ENCODE data around the gene MBP.
A peak's percentile ranks its signal among the peaks of the same experiment; 100 is the strongest.

The MBP gene

DNA sequence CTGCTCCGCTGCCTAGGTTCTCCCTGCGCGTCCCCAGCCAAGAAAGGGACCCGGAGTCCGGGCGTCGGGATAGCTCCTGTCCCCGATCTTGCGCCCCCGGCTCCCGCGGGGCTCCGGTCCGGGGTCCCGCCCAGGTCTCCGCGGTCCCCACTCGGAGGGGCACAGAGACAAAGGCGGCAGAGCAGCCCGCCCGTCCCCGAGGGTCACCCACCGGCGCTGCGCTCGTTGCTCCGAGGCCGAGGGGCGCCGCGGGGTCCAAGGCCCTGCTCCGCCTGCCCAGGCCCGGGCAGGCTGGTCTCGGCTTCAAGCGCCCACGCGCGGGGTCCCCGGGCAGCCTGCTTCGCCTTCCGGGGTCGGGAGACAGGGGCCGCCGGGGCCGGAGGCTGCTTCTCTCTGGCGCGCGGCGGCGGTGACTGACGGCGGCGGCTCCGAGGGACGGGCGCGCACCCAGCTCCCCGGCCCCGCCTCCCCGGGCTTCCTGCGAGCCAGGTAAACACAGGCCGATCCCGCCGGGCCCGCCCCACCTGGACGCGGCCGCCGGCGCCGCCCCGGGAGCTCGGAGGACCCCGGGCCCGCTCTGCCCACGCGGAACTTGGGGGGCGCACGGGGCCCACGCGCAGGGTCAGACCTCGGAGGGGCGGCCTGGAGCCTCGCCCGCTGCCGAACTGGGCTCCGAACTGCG, at the start of gene MBP:
TSS of gene MBP (minus strand) at position 415 of the 682 bp plus-strand sequence. CDS start 27,522 bp downstream, outside the sequence.
- DNase-seq (ENCODE audit: low read depth in 1 of 2, low spot score in 1 of 2): peak; percentile 55 to 58

DNA sequence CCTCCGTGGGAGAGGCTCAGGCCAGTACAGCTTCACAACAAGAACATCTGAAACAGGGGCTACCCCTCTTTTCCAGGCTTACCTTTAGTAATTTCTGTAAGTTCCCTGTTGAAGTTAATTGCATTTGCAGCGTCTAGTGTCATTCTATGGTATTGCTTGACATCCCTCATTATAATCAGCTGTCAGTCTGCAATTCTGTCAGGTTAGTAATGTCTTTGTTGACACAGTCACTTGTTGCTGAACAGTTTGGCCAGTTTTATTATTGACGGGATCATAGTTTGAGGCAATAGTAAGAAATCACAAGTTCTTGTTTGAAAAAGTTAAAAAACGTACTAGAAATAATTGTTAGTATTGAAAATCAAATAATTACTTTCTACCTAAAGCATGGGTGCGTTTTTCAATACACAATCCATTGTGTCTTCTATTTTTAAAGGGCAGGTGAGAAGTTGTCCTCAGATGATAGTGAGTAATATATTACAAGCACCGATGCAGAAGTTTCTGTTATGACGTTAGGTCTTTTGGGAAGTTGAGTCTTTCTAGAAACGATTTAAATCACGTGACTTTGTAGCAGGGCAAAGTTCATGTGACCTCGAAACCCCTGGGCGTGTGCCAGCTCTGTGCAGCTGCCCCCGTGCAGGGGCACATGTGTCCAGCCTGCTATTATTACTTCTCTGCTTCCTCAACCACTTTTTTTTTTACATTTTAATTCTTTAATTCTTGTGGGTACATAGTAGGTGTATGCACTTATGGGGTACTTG, 49.5 kb upstream of the MBP start:
- no peak for DNase-seq (ENCODE audit: low read depth in 1 of 2, low spot score in 1 of 2)

DNA sequence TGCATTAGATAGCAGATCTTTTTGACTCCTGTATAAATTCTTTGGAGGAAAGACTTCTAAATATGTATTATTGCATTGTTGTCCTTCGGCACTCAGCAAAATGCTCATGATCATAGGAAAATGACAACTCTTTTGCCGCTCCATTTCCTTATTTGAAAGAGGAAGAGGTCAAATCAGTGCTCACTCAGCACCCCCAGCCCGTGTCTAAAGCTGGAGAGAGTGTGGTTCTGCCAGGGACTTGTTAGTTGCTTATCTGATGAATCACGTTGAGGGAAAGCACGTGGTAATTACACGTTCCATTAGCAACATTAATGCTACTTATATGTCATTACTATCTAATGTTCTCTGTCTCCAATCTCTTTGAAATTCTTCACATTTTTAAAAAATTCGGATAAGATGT, 46.0 kb upstream of the MBP start:
- no peak for DNase-seq (ENCODE audit: low read depth in 1 of 2, low spot score in 1 of 2)

DNA sequence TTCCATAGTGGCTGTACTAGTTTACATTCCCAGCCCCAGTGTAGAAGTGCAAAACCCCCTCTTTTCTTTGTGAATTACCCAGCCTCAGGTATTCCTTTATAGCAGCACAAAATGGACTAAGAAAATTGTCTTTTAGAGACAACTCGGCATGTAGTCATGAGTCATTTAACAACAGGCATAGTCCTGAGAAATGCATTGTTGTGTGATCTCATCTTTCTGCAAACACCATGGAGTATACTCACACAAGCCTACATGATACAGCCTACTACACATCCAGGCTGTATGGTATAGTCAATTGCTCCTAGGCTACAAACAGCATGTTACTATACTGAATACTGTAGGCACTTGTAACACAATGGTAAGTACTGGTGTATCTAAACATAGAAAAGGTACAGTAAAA, 44.4 kb upstream of the MBP start:
- no peak for DNase-seq (ENCODE audit: low read depth in 1 of 2, low spot score in 1 of 2)

DNA sequence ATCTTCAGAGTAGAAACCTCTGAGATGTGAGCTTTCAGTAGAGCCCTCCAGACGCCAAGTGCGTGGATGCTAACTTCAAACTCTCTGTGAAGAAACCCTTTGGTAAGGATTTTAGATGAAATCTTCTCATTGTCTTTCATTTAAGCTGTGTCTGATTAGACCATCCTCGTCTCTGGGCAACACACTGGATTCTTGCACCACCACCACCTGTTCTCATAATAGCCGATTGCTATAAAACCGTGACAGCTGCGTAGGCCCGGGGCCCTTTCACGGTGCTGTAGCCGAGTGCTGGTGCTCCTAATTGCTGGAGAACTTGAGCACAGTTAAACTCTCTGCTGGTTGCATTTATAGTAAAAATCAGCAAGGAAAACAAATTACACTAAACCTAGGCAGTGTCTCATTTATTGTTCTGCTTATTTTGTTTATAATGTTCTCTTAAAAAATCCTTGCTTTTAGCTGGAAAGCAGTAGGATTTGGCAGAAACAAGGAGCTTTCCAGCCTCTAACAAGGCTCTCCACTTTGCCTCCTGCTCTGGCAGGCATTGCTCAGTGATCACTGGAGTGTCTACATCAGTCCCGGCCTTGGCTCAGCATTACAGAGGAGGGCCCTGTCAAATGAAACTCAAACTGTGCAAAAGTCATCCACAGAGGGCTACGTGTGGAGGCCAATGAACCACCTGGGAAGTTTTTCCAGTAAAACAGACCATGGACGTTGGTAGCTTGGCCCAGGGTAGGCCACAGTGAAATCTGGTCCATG, 40.9 kb upstream of the MBP start:
- DNase-seq (ENCODE audit: low read depth in 1 of 2, low spot score in 1 of 2): no peak

DNA sequence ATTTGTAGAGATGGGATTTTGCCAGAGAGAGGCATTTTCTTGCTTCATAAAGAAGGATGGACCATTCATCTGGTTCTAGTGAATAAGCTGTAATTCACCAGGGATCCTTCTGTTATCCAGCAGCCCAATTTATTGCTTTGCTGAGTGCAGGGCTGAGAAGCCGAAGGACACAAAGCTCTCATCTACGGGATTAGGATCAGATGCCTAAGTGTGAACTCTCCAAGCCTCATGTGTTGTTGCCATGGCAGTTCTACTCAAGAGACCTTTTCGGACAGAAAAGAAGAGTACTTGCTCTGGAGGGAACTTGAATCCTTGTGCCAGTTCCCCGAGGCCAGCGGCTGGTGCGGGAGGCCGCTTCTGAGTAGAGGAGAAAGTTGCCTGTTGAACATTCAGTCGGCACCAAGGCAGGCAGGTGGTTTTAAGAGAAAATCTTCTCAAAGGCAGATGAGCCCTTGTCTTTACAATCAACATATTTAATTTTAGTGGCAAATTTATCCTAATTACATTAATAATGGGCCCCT, 38.4 kb upstream of the MBP start:
- no peak for DNase-seq (ENCODE audit: low read depth in 1 of 2, low spot score in 1 of 2)

DNA sequence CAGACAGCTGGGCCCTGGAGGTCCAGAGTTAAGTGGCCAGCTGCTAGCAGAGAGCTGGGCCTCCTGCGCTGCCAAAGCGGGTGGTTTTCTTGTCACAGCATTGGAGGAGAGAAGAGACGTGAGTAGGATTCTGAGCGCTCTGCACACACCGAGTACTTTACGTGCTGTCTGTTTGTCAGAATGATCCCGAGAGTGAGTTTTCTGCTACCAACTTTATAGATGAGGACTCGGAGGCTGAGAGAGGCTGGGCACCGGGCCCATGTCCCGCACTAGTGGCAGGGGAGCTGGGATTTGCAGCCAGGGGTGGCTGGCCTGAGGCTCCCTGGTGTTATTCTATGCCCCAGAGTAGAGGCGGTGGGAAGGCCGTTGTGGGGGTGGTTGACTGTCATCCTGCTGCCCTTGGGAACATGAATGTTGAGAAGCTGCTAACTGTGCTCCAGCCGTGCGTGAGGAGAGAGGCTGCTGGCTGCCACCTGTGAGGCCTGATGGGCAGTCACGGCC, 36.3 kb upstream of the MBP start:
- no peak for DNase-seq (ENCODE audit: low read depth in 1 of 2, low spot score in 1 of 2)

DNA sequence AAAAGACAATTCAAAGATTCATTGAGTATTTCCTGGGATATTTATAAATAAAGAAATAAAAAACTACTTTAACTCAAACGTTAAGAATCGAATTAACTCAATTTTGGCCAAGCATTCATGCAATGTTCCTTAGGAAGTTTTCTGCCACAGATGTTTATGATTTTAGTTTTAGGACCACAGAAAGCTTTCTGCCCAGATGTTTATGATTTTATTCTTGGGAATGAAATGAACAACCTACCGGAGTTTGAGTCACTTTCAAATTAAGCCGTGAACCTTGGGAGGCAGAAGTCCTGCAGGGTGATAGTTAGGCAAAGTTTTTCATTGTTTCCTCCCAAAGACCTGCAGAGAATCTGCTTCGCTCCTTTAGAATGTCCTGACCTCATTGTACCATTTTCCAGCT, 34.7 kb upstream of the MBP start:
- DNase-seq (ENCODE audit: low read depth in 1 of 2, low spot score in 1 of 2): no peak

DNA sequence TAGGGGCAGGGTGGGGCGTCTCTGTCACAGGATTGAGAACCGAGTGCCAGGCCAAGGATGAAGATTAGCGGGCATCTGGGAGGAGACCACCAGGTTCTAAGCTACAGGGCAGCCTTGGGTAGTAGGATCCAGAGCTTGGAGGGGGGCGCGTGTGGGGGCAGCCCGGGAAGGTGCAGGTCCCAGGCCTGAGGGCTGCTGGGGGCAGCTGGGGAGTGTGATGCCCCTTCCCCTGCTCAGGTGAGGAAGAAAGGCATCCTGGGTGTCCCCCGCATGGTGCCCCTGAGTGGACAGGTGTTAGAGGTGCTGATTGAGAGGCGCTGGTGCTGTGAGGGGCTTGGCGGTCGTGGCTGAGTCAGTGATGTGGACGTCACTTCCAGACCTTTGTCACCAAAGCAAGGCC, 33.9 kb upstream of the MBP start:
- DNase-seq (ENCODE audit: low read depth in 1 of 2, low spot score in 1 of 2): no peak

DNA sequence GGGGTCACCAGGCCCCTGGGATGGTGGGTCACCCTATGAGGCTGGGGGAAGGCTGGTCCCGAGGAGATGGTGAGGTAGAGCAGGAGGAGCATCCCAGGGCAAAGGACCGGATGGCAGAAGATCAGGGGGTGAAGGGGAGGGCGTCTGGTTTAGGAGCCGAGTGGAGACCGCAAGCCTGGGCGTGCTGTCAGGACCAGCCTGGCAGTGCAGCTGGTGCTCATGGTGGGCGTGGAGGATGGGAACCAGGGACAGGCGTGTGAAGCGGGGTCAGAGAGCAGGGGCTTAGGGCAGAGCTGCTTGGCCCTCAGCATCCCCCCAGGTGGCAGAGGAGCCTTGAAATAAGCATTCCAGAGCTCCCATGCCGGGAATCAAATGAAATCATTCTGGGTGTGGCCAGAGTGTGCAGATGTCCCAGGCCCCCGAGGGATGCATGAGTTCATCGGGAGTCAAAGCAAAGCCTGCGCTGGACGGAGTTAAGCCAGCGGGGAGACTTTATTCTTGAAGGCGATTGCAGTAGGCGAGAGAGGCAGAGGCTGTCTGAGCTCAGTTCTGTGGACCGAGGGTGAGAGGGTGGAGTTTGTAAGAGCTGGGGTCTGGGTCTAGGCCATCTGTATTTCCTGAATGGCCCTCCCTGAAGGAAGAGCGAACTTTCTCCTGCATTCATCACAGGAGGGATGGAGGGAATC, 33.1 kb upstream of the MBP start:
- DNase-seq (ENCODE audit: low read depth in 1 of 2, low spot score in 1 of 2): no peak

DNA sequence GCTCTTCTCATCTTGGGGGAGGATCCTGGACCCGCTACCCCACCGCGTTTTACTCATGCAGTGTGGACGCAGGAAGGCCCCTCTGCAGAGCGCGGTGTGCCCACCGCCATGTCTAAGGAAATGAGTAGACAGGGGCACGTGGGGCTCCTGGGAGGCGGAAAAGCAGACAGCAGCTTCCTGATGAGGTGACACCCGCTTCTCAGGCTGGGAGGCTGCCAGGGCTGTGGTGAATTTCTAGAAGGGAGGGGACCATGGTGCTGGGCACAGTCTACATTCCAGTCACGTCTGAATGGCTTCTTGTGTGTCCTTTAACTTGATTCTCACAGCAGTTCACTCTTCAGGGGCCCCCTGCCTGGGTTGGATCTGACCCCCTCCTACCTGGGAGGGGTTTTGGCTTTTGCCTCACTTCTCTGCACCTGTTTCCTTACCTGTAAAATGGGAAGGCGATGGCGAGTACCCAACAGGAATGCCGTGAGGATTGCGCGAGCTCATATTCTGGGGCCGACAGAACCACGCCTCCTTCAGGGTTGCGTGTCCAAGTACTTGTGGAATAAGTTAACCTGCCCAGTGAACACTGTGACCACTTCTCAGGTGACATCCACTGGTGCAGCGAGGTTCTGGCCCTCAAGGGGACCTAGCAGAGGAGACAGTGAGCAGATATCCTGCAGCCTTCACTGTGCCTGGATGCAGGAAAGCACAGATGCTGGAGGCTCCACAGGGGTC, 32.3 kb upstream of the MBP start:
- DNase-seq (ENCODE audit: low read depth in 1 of 2, low spot score in 1 of 2): no peak

DNA sequence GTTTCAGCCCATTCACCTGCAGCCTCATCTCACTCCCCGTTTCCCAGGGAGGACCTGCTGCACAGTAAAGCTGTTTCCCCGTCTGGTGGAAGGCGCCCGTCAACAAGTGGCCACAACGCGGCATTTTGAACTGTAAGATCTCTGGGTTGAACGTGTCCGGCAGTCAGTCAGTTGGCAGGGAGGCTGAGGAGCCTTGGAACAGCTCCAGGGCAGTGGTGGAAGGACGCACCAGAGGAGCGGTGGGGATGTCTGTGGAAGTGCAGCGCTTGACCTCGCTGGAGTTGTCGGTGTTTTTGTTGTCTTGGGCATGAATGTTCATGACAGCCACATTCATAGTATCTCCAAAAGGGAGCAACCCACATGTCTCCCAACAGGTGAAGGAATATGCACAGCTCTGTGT, 31.4 kb upstream of the MBP start:
- no peak for DNase-seq (ENCODE audit: low read depth in 1 of 2, low spot score in 1 of 2)

DNA sequence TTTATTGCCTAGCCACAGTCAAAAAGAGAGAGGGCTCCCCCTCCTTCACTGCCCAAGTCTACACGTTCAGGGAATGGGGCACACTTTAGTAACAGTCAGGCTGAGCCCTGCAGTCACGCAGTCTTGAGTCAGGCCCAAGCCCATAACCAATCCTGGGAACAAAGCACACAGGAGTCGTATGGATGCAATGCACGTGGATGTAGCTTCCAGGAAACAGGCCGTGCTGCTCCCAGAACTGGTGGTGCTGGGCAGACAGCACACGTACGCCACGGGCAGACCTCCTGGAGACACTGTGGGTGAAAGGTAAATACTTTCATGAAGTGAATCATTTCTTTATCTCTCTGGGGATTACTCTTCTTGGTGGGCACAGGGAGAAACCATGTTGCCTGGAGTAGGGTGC, 30.0 kb upstream of the MBP start:
- DNase-seq (ENCODE audit: low read depth in 1 of 2, low spot score in 1 of 2): no peak

DNA sequence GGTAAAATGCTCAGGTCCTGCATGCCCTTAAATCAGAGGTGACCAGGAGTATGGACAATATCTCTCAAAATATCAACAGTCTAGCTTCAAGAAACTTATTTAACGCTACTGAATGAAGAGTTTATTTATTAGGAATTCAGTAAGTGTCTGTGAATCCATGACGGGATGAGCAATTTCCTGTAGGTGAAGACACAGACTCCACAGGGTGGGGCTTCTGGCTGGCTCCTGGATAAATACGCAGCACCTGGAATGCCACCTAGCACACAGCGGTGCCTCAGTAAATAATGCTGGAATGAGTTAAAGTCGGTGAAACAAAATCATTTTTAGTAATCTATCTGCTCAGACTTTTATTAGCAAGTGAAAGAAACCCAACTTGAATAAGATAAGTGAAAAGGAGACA, 29.4 kb upstream of the MBP start:
- DNase-seq (ENCODE audit: low read depth in 1 of 2, low spot score in 1 of 2): no peak

DNA sequence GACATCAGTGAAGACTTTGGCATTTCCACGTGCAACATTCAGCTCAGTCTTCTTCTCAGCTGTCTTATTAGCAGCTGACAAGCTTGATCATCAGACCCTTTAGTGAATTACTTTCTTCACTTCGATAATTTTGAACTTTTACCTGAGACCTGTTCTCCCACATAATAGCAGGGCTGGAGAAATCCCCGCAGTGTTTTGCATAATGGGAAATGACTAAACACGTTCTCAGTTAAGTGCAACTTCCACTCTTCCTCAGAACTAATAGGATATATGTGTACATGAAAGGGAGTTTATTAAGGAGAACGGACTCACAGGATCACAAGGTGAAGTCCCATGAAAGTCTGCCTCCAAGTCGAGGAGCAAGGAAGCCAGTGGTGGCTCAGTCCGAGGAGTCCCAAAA, 28.8 kb upstream of the MBP start:
- DNase-seq (ENCODE audit: low read depth in 1 of 2, low spot score in 1 of 2): no peak

DNA sequence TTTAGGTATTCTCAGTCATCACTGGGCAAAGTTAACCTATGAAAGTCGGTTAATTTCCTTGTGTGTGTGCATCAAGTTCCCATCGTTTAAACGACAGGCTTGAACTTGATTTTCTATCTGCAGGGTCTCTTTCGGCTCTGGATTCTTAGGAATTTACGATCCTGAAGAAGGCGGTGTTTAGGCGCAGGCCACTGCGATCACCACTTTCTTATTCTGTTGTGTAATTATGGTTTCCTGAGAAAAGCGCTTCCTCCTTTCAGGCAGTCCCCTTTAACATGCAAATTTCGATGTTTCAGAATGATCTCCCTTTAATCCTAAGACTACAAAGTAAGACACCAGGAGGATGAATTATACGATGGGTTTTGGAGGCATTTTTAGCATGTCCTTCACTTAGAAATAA, 27.9 kb upstream of the MBP start:
- DNase-seq (ENCODE audit: low read depth in 1 of 2, low spot score in 1 of 2): no peak

DNA sequence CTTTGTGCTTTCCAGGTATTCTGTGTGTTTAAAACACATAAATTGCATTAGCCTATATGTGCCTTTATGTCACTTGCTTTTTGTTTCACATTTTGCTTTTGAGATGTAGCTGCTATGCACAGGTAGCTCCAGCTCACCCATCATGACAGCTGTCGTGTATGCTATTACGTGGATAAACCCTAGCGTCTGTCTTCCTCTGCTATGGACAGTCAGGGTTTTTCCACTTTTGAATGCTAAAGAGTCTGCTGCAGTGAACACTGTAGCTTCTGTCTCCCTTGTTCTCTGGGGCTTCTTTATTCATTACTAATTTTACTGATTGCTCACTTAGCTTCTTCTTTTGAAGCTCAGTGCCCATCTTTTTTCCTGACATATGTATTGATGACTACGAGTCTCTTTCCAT, 24.7 kb upstream of the MBP start:
- DNase-seq (ENCODE audit: low read depth in 1 of 2, low spot score in 1 of 2): no peak

DNA sequence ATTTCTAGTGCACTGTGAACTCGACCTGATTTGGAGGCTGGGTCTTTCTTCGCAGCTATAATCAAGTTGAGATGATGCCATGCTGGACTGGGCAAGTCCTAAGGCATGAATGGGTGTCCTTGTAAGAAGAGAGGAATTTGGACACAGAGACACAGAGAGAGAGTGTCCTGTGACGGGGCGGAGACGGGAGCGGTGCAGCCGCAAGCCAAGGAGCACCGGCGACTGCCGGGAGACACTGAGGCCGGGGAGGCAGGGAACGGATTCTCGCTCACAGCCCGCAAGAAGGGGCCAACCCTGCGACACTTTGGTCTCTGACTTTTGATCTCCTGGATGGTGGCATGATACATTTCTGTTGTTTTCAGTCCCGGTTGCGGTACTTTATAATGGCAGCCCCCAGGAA, 22.4 kb upstream of the MBP start:
- DNase-seq (ENCODE audit: low read depth in 1 of 2, low spot score in 1 of 2): no peak

DNA sequence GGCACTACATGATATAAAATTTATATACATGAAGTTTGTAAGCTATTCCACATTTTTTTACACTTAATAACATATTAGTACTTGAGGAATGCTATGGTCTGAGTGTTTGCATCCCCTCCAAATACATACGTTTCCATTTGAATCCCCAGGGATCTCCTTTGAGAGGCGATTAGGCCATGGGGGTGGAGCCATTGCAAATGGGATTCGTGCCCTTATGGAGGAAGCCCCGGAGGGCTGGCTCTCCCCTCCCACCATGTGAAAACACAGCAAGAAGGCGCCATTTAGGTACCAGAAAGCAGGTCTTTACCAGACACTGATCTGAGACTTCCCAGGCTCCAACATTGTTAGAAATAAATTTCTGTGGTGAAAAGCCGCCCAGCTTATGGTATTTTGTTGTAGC, 20.8 kb upstream of the MBP start:
- DNase-seq (ENCODE audit: low read depth in 1 of 2, low spot score in 1 of 2): no peak

DNA sequence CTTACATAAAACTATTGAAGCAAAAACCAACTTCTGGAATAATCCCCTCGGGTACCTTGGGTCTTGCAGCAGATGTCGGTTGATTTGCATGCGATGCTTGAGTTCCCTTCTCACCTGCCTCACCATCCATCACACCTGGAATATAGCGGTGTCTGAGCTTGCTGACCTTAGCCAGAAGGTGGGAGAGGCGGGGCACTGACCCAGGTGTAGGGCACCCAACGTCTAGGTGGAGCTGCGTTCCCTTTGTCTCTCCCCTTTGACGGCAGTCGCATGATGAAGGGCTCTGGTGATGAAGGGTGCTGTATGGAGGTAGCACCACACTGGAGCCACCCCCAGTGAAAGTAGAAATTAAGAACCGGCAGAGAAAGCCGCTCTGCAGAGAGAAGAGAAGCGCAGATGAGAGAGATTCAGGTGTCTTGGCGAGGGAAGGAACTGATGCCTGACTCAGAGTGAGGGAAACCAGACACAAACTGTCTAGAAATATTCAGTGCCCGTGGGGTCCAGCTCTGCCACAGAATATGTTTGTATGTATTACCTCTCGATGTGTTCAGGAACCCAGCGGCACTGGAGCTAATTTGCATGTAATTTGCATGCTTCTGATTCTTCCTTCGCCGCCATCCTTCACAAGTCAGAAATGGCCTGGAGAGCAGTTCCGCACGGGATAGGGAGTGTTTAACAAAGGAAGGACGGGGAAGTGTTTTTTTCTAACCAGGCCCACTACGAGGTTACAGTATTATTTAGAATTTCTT, 19.4 kb upstream of the MBP start:
- DNase-seq (ENCODE audit: low read depth in 1 of 2, low spot score in 1 of 2): no peak

All from activated T-helper 1 cell treated with anti-CD3 and anti-CD28 coated beads, Interleukin-2, amount 50 U/mL, for 16 hours (primary cell).